Lower leg skin (tissue), 4 donors: ENCODE results near the gene TMEM154. TPM values are rescaled to one million over a fixed set of nuclear protein-coding genes. Genes with fewer than 3 reads are reported as not detected.

Source experiments
- DNase-seq, 2 donors: peaks; one replicate each; pipeline ENCODE4 v3.0.0-alpha.2; 2019; ENCODE audit warnings: low spot score in 2 of 2
- H3K4me3 ChIP-seq: fragments of 200-600 bp; sonication (generic); 2 replicates; pipeline ENCODE4 v1.5.1; 2017; ENCODE audit warnings: mild to moderate bottlenecking, low read depth; ENCODE audit not compliant: poor library complexity, severe bottlenecking
- POLR2A ChIP-seq, 2 donors: fragments of 450-650 bp; IDR thresholded peaks; one replicate each; pipeline ENCODE4 v1.6.1; 2016 to 2017; ENCODE audit warnings: antibody characterized with exemption in 2 of 2, mild to moderate bottlenecking in 1 of 2, moderate library complexity in 1 of 2
- WGBS, 2 donors: methylation state at CpG; one replicate each; pipeline ENCODE4 v1.1.5; 2018; 5-methylcytosine and 5-hydroxymethylcytosine counted together
- intact Hi-C: fragments of 100-400 bp; cut with DNase I; formaldehyde crosslinking; loops from one replicate; pipeline ENCODE4 v1.15.0; 2023; ENCODE audit warnings: low total_unique reads
- total RNA-seq, 4 donors: library from RNA; depleted of rRNA; stranded (reverse); fragments of >200 nt; gene quantifications; one replicate each; pipeline ENCODE4 v1.1.0, GENCODE V29; 2016
- TF ChIP-seq, protein P1 (sequence below), 3 donors: fragments of 450-650 bp; IDR thresholded peaks; one replicate each; pipeline ENCODE4 v1.5.1; 2016; ENCODE audit warnings: antibody characterized with exemption in 3 of 3, mild to moderate bottlenecking in 3 of 3, moderate library complexity in 2 of 3

TMEM154 gene, protein sequence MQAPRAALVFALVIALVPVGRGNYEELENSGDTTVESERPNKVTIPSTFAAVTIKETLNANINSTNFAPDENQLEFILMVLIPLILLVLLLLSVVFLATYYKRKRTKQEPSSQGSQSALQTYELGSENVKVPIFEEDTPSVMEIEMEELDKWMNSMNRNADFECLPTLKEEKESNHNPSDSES
- total RNA-seq, result 100 to 1,000 TPM in 2 of 4 donors, 10 to 100 TPM in 2; 73.1 to 139 (median 97.5) TPM

DNA sequence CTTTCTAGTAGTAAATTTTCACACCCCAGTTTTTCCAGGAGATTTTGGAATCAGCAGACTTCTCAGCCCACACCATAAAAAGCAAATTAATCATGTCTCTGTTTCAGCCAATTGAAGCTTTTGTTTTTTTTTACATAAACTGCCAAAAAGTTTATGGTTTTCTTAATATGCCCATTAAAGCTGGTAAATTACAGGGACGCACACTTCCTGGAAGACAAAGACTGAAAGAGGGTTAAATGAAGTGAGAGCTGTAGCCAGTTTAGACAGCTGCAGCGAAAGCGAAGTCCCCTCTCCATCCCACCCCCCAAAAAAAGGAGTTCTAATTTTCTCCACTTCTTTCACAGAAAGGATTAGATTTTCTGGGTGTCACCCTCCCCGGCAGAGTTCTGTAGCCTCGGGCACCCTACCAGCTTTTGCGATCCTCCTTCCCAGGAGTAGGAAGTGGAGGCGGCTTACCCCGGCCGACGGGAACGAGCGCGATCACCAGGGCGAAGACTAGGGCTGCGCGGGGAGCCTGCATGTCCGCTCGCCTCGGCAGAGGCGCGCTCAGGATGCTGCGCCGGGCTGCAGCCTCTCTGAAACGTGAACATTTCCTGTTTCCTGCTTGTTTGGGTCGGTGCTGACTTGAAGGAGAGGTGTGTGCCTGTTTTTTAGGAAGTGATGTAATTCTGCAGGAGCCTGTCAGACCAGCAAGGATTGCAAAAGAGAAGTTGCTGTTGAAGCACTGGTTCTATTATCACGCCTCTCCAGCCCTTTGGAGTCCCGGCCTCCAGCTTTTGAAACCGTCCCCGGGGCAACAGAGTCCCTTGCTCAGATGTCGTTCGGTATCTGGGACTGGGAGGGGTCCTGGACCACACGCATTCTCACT is at the start of gene TMEM154:
TSS of gene TMEM154 (minus strand) at position 584 of the 868 bp plus-strand sequence. CDS start at position 520, 64 bp downstream.
- TF ChIP-seq POLR2A (IDR thresholded peaks at IDR 0.05), result no peak
- TF ChIP-seq, protein P1, sequence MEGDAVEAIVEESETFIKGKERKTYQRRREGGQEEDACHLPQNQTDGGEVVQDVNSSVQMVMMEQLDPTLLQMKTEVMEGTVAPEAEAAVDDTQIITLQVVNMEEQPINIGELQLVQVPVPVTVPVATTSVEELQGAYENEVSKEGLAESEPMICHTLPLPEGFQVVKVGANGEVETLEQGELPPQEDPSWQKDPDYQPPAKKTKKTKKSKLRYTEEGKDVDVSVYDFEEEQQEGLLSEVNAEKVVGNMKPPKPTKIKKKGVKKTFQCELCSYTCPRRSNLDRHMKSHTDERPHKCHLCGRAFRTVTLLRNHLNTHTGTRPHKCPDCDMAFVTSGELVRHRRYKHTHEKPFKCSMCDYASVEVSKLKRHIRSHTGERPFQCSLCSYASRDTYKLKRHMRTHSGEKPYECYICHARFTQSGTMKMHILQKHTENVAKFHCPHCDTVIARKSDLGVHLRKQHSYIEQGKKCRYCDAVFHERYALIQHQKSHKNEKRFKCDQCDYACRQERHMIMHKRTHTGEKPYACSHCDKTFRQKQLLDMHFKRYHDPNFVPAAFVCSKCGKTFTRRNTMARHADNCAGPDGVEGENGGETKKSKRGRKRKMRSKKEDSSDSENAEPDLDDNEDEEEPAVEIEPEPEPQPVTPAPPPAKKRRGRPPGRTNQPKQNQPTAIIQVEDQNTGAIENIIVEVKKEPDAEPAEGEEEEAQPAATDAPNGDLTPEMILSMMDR (IDR thresholded peaks at IDR 0.05), result no peak
- intact Hi-C loops, result no loop called here
- 2 to 4% methylated on average over 32 of the region's 32 CpGs for WGBS, 2 donors
- DNase-seq, result peak; percentile 65 to 91
- peak within 1 kb of the TSS; percentile 44 for H3K4me3 ChIP-seq

DNA sequence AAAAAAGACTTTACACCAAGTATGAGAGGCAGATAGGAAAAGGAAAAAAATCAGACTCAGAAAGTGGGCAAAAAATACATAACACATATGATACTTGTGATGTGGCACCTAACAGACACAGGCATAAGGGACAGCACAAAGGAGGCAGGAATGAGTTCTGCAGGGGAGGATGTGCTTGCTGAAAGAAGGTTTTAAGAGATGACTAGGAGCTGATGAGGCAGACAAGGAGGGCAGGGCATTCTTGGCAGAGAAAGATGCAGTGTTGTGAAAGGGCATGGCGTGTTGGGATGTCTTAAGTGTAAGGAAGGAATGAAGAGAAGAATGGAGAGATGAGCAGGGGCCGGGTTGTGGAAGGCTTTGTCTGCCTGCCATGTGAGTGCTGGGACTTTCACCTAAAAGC is 49.7 kb upstream of the TMEM154 start:
- intact Hi-C loops, result no loop called here
- H3K4me3 ChIP-seq, result no peak overlapping the region
- 16 to 23% methylated on average over 2 of the region's 2 CpGs for WGBS, 2 donors
- DNase-seq, result no peak
- TF ChIP-seq, protein P1 (IDR thresholded peaks at IDR 0.05), result no peak
- no peak for TF ChIP-seq POLR2A (IDR thresholded peaks at IDR 0.05)

DNA sequence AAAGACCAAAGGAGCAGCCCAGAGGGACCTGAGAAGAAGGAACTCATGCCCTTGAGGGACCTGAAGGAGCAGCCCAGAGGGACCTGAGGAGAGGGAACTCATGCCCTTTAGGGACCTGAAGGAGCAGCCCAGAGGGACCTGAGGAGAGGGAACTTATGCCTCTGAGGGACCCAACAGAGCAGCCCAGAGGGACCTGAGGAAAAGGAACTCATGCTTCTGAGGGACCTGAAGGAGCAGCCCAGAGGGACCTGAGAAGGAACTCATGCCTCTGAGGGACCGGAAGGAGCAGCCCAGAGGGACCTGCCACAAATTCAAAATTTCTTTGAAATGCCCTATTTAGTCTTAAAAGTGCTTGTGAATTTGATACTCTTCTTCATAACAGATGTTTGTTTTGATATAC is 48.5 kb upstream of the TMEM154 start:
- 71 to 87% methylated on average over 1 of the region's 1 CpG for WGBS, 2 donors
- intact Hi-C loops, result no loop called here

DNA sequence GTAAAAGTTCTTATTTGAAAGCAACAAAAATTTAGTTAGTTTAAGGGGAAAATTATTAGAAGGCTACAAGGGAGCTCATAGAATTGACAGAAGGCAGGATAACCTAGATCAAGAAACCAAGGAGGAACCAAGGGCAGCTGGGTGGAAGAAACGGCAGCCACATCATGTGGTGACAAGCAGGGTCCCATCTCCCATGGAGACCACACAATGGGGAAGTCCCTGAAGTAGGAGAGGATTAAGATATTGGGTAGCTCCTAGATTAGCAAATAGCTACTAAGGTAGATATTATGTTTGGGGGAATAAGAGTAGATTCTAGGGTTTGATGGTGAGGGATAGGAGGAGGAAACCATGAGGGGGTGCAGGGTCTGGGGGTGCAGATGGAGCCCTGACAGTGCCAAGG is 48.0 kb upstream of the TMEM154 start:
- no peak overlapping the region for H3K4me3 ChIP-seq
- TF ChIP-seq, protein P1 (IDR thresholded peaks at IDR 0.05), result no peak
- no peak for TF ChIP-seq POLR2A (IDR thresholded peaks at IDR 0.05)
- peak in 1 of 2 donors; percentile 32 for DNase-seq
- intact Hi-C loops, result no loop called here
- 33 to 47% methylated on average over 1 of the region's 1 CpG for WGBS, 2 donors

More for the DNA sequence above, 48.5 kb upstream of the TMEM154 start:
- no peak overlapping the region for H3K4me3 ChIP-seq
- TF ChIP-seq, protein P1 (IDR thresholded peaks at IDR 0.05), result no peak
- TF ChIP-seq POLR2A (IDR thresholded peaks at IDR 0.05), result no peak
- DNase-seq, result peak in 1 of 2 donors; percentile 29

DNA sequence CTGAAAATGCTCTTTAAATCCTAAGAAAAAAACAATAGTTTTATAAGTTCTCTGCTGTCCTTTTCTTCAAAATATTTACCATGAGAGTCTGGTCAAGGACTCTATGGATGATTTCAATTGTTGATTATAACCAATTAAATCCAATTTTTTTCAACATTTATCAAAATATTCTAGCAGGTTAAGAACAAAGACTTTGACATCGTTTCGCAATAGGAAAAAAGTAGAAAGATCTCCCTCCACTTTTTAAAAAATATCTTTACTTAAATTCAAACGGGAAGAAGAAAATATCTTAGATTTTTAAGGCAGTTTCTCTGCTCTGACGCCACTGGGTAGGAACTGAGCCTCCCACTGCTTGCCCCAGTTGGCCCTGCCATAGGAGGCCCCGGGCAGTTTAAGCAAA is 44.7 kb upstream of the TMEM154 start:
- no peak for DNase-seq
- 66 to 69% methylated on average over 5 of the region's 5 CpGs for WGBS, 2 donors
- TF ChIP-seq, protein P1 (IDR thresholded peaks at IDR 0.05), result no peak
- no peak for TF ChIP-seq POLR2A (IDR thresholded peaks at IDR 0.05)
- intact Hi-C loops, result no loop called here
- no peak overlapping the region for H3K4me3 ChIP-seq
